DOHH2 (cell line): Measurements from ENCODE around the gene ADARB1.

Experiments used
- H3F3A ChIP-seq: fragments of 200-600 bp; sonication (generic), shearing (Covaris generic); 2 replicates; pipeline ENCODE4 v1.6.0; 2016; ENCODE audit warnings: antibody characterized with exemption, mild to moderate bottlenecking; ENCODE audit not compliant: control insufficient read depth, insufficient read depth
- H3K27ac ChIP-seq: fragments of 200-600 bp; sonication (generic); 2 replicates; pipeline ENCODE4 v1.5.1; 2014; ENCODE audit warnings: low read depth, mild to moderate bottlenecking, low read length, moderate library complexity
- H3K27me3 ChIP-seq: fragments of 200-600 bp; sonication (generic); 2 replicates; pipeline ENCODE4 v1.6.1; 2014; ENCODE audit warnings: mild to moderate bottlenecking, low read length, mixed read lengths; ENCODE audit not compliant: control insufficient read depth
- H3K36me3 ChIP-seq: fragments of 200-600 bp; sonication (generic); 2 replicates; pipeline ENCODE4 v1.6.1; 2014; ENCODE audit warnings: mild to moderate bottlenecking, low read length, moderate library complexity, mixed read lengths; ENCODE audit not compliant: control insufficient read depth
- H3K4me1 ChIP-seq: fragments of 200-600 bp; sonication (generic); 2 replicates; pipeline ENCODE4 v1.6.1; 2014; ENCODE audit warnings: mild to moderate bottlenecking, low read length, mixed read lengths; ENCODE audit not compliant: control insufficient read depth
- H3K4me2 ChIP-seq: fragments of 200-600 bp; sonication (generic); 2 replicates; pipeline ENCODE4 v1.6.0; 2014; ENCODE audit warnings: mild to moderate bottlenecking, low read length, moderate library complexity
- H3K4me3 ChIP-seq: fragments of 200-600 bp; sonication (generic); 2 replicates; pipeline ENCODE4 v1.5.1; 2014; ENCODE audit warnings: mild to moderate bottlenecking, low read length, mixed read lengths
- H3K79me2 ChIP-seq: fragments of 200-600 bp; sonication (generic); 2 replicates; pipeline ENCODE4 v1.6.1; 2014; ENCODE audit warnings: mild to moderate bottlenecking, low read length, mixed read lengths; ENCODE audit not compliant: control insufficient read depth
- H3K9me2 ChIP-seq: fragments of 200-600 bp; sonication (generic); replicated peaks from 2 replicates; pipeline ENCODE4 v1.6.1; 2014; ENCODE audit warnings: mild to moderate bottlenecking, low read length, mixed read lengths; ENCODE audit not compliant: control insufficient read depth
- H3K9me3 ChIP-seq: fragments of 200-600 bp; sonication (generic); 2 replicates; pipeline ENCODE4 v1.6.1; 2014; ENCODE audit warnings: antibody characterized with exemption, low read length, mixed read lengths; ENCODE audit not compliant: control insufficient read depth, insufficient read depth
- H4K20me1 ChIP-seq: fragments of 200-600 bp; sonication (generic); 2 replicates; pipeline ENCODE4 v1.6.0; 2014; ENCODE audit warnings: low read depth, mild to moderate bottlenecking, antibody characterized with exemption, low read length, moderate library complexity; ENCODE audit not compliant: control insufficient read depth, insufficient read depth
- EZH2phosphoT487 ChIP-seq: fragments of 200-600 bp; sonication (generic); IDR thresholded peaks from 2 replicates; pipeline ENCODE4 v1.6.1; 2017; ENCODE audit warnings: borderline replicate concordance, mild to moderate bottlenecking, antibody characterized with exemption, low read length, moderate library complexity, mixed read lengths
- TF ChIP-seq, protein P1 (sequence below): fragments of 200-600 bp; sonication (generic); IDR thresholded peaks from one replicate; pipeline ENCODE4 v1.5.1; 2014; ENCODE audit warnings: antibody characterized with exemption, mild to moderate bottlenecking, low read depth, low read length; ENCODE audit not compliant: poor library complexity, severe bottlenecking

ADARB1 gene

GRCh38 chr21:45114072-45114471, 39.7 kb downstream of the ADARB1 start:
- Histone ChIP-seq H3F3A (peaks cover 13% of the 10 kb centered on the region), H4K20me1 (peaks cover 10% of the 10 kb centered on the region; the same call in 1 of the 2 replicates), H3K9me2 (no peaks in the 10 kb centered on the region), H3K4me2 (no peak overlapping the region), H3K9me3 (no peaks in the 10 kb centered on the region), H3K4me3 (no peak overlapping the region), H3K27ac (no peak overlapping the region), H3K27me3 (peaks cover 82% of the 10 kb centered on the region), H3K79me2 (no peaks in the 10 kb centered on the region), H3K4me1 (peaks cover 36% of the 10 kb centered on the region), H3K36me3 (no peaks in the 10 kb centered on the region)
- no peak for TF ChIP-seq EZH2phosphoT487
- TF ChIP-seq, protein P1, sequence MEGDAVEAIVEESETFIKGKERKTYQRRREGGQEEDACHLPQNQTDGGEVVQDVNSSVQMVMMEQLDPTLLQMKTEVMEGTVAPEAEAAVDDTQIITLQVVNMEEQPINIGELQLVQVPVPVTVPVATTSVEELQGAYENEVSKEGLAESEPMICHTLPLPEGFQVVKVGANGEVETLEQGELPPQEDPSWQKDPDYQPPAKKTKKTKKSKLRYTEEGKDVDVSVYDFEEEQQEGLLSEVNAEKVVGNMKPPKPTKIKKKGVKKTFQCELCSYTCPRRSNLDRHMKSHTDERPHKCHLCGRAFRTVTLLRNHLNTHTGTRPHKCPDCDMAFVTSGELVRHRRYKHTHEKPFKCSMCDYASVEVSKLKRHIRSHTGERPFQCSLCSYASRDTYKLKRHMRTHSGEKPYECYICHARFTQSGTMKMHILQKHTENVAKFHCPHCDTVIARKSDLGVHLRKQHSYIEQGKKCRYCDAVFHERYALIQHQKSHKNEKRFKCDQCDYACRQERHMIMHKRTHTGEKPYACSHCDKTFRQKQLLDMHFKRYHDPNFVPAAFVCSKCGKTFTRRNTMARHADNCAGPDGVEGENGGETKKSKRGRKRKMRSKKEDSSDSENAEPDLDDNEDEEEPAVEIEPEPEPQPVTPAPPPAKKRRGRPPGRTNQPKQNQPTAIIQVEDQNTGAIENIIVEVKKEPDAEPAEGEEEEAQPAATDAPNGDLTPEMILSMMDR, result no peak

- TF ChIP-seq, protein P1, result no peak
- no peak for TF ChIP-seq EZH2phosphoT487
- H3K27me3 ChIP-seq, result peaks cover 84% of the 10 kb centered on the region
- H3F3A ChIP-seq, result peaks cover 11% of the 10 kb centered on the region
- H3K79me2 ChIP-seq, result no peaks in the 10 kb centered on the region
- no peaks in the 10 kb centered on the region for H3K9me2 ChIP-seq
- no peak overlapping the region for H3K27ac ChIP-seq
- no peak overlapping the region for H3K4me2 ChIP-seq
- peaks cover 32% of the 10 kb centered on the region for H3K4me1 ChIP-seq
- H3K9me3 ChIP-seq, result no peaks in the 10 kb centered on the region
- peaks cover 7% of the 10 kb centered on the region; the same call in 1 of the 2 replicates for H4K20me1 ChIP-seq
- H3K36me3 ChIP-seq, result no peaks in the 10 kb centered on the region
- H3K4me3 ChIP-seq, result no peak overlapping the region
Observed at GRCh38 chr21:45114475-45114874, 40.1 kb downstream of the ADARB1 start.

DNA sequence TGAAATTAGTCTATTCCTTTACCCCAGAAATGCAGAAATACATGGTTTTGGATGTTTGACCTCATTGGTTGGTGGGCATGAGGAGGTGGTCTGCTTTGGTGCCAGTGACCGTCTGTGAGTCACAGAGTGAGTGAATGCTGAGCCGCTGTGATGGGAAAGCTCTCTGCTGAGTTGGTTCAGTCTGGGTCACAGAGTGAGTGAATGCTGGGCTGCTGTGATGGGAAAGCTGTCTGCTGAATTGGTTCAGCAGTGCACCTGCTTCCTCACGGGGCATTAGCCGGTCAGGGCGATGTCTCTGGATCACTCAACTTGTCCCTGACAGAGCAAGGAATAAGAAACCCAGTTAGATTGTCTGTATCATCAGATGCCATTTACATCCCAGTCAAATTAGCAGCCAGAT, 40.8 kb downstream of the ADARB1 start:
- H3K4me2 ChIP-seq, result no peak overlapping the region
- H3K27me3 ChIP-seq, result peaks cover 91% of the 10 kb centered on the region
- H3K79me2 ChIP-seq, result no peaks in the 10 kb centered on the region
- peaks cover 7% of the 10 kb centered on the region for H3F3A ChIP-seq
- peaks cover 26% of the 10 kb centered on the region for H3K4me1 ChIP-seq
- no peaks in the 10 kb centered on the region for H3K36me3 ChIP-seq
- H3K27ac ChIP-seq, result no peak overlapping the region
- no peak overlapping the region for H3K4me3 ChIP-seq
- TF ChIP-seq, protein P1, result no peak
- TF ChIP-seq EZH2phosphoT487, result no peak
- H3K9me2 ChIP-seq, result no peaks in the 10 kb centered on the region
- H3K9me3 ChIP-seq, result no peaks in the 10 kb centered on the region
- peaks cover 7% of the 10 kb centered on the region; the same call in 1 of the 2 replicates for H4K20me1 ChIP-seq

GRCh38 chr21:45116066-45116465, 41.7 kb downstream of the ADARB1 start:
- Histone ChIP-seq H3F3A (no peaks in the 10 kb centered on the region), H3K4me1 (peaks cover 17% of the 10 kb centered on the region), H3K9me3 (no peaks in the 10 kb centered on the region), H3K27me3 (peaks cover 92% of the 10 kb centered on the region), H4K20me1 (peaks cover 7% of the 10 kb centered on the region; the same call in 1 of the 2 replicates), H3K79me2 (no peaks in the 10 kb centered on the region), H3K4me2 (no peak overlapping the region), H3K9me2 (no peaks in the 10 kb centered on the region), H3K4me3 (no peak overlapping the region), H3K36me3 (no peaks in the 10 kb centered on the region), H3K27ac (no peak overlapping the region)
- TF ChIP-seq, protein P1, result no peak
